Panc1 (cell line): Measurements from ENCODE around the gene SDK1. TPM values are rescaled to one million over a fixed set of nuclear protein-coding genes. Genes with fewer than 3 reads are reported as not detected.

Experiments
- ATAC-seq: fragments of 200-7000 bp; cut with Tn5 transposase; 2 replicates; pipeline ENCODE4 v1.9.1; 2020; ENCODE audit warnings: mild to moderate bottlenecking, moderate library complexity
- BruUV-seq: library from RNA; stranded (reverse); fragments of 400-500 nt; replicated peaks from 2 replicates; lab custom pipeline; 2021; lab: Mats Ljungman, UMichigan
- CTCF ChIA-PET: fragments of 300-600 bp; sonication (Branson Sonifier 250); formaldehyde crosslinking; loops from one replicate; lab custom pipeline; 2022; ENCODE audit warnings: antibody characterized with exemption; lab: Charles Lee
- POLR2A ChIA-PET: fragments of 300-600 bp; sonication (Branson Sonifier 250); formaldehyde crosslinking; loops from one replicate; lab custom pipeline; 2022; ENCODE audit warnings: antibody characterized with exemption; lab: Charles Lee
- DNase-seq: peaks from one replicate; pipeline ENCODE4 v3.0.0-alpha.2; 2010; ENCODE audit warnings: low read depth, low spot score
- H3K27ac ChIP-seq: 2 replicates; pipeline ENCODE4 v1.5.1; 2011; ENCODE audit warnings: mild to moderate bottlenecking, low read length, inconsistent platforms
- H3K27me3 ChIP-seq: fragments of 200-500 bp; sonication (Bioruptor generic); 2 replicates; pipeline ENCODE4 v1.6.0; 2014; ENCODE audit warnings: low read length, inconsistent platforms; ENCODE audit not compliant: control insufficient read depth, insufficient read depth
- H3K36me3 ChIP-seq: fragments of 200-500 bp; sonication (Bioruptor generic); 2 replicates; pipeline ENCODE4 v1.5.1; 2014; ENCODE audit warnings: inconsistent platforms, mild to moderate bottlenecking, low read length, moderate library complexity; ENCODE audit not compliant: control insufficient read depth, insufficient read depth
- H3K4me1 ChIP-seq: 2 replicates; pipeline ENCODE4 v1.5.1; 2011; ENCODE audit warnings: inconsistent platforms, mild to moderate bottlenecking, low read length, moderate library complexity; ENCODE audit not compliant: control insufficient read depth, insufficient read depth
- H3K4me3 ChIP-seq, 2 experiments: 2 replicates each; pipeline ENCODE4 v1.5.1; 2011 to 2012; ENCODE audit warnings: low read depth in 2 of 2, low read length in 2 of 2, mild to moderate bottlenecking in 2 of 2, inconsistent platforms in 1 of 2, moderate library complexity in 1 of 2
- H3K9me3 ChIP-seq: fragments of 200-500 bp; sonication (Bioruptor generic); 2 replicates; pipeline ENCODE4 v1.5.1; 2014; ENCODE audit warnings: low read depth, mild to moderate bottlenecking, inconsistent platforms, low read length, moderate library complexity; ENCODE audit not compliant: control insufficient read depth, insufficient read depth
- CTCF ChIP-seq: fragments of 450-650 bp; IDR thresholded peaks from 2 replicates; pipeline ENCODE4 v1.5.1; 2017; ENCODE audit warnings: mild to moderate bottlenecking
- POLR2AphosphoS5 ChIP-seq: IDR thresholded peaks from 2 replicates; pipeline ENCODE4 v1.6.1; 2012; ENCODE audit warnings: mild to moderate bottlenecking, low read depth, low read length, moderate library complexity
- REST ChIP-seq, 2 experiments: IDR thresholded peaks; 2 replicates each; pipeline ENCODE4 v1.6.1; 2011 to 2012; ENCODE audit warnings: low read depth in 2 of 2, control low read depth in 1 of 2, low read length in 1 of 2, mild to moderate bottlenecking in 1 of 2, moderate library complexity in 1 of 2; ENCODE audit not compliant: insufficient read depth in 1 of 2
- SIN3A ChIP-seq: IDR thresholded peaks from 2 replicates; pipeline ENCODE4 v1.6.1; 2012; ENCODE audit warnings: low read depth, mild to moderate bottlenecking, low read length, moderate library complexity, borderline replicate concordance; ENCODE audit not compliant: insufficient read depth
- TCF7L2 ChIP-seq: IDR thresholded peaks from 2 replicates; pipeline ENCODE4 v1.6.1; 2011; ENCODE audit warnings: mild to moderate bottlenecking, low read depth, low read length, inconsistent platforms
- in situ Hi-C: cut with HindIII; loops from 2 replicates; pipeline ENCODE4 v1.10.0; 2016; ENCODE audit warnings: low sequenced_read_pairs, low pct_unique_long_range_greater_than_20kb
- intact Hi-C: fragments of 100-400 bp; cut with micrococcal nuclease; formaldehyde crosslinking; loops from one replicate; pipeline ENCODE4 v1.10.0; 2022; ENCODE audit not compliant: unreplicated experiment
- total RNA-seq: library from RNA; stranded (reverse); gene quantifications from one replicate; pipeline ENCODE4 v1.2.1, GENCODE V29; 2021; ENCODE audit not compliant: unreplicated experiment

SDK1 gene
- total RNA-seq, 1 experiment from 2014 or later, result 47.4 TPM

- POLR2A ChIA-PET, result no interaction called here
- DNase-seq, result no peak
- Histone ChIP-seq H3K27ac (no peak overlapping the region), H3K9me3 (no peaks in the 10 kb centered on the region), H3K4me1 (no peaks in the 10 kb centered on the region), H3K4me3 (no peak overlapping the region), H3K36me3 (no peaks in the 10 kb centered on the region), H3K27me3 (no peaks in the 10 kb centered on the region)
- no peak for ATAC-seq
- TF ChIP-seq SIN3A, result no peak
- in situ Hi-C loops, result no loop called here
- CTCF ChIA-PET, result no interaction called here
- intact Hi-C loops, result no loop called here
- BruUV-seq, result no TSS peak
Measured at GRCh38 chr7:4238861-4239260, 937.8 kb downstream of the SDK1 start.

GRCh38 chr7:4240042-4240441 is 939.0 kb downstream of the SDK1 start:
- intact Hi-C loops (no loop called here), in situ Hi-C loops (no loop called here)
- no peaks in the 10 kb centered on the region for H3K9me3 ChIP-seq
- no peaks in the 10 kb centered on the region for H3K36me3 ChIP-seq
- no peaks in the 10 kb centered on the region for H3K27me3 ChIP-seq
- no TSS peak for BruUV-seq
- CTCF ChIA-PET, result no interaction called here
- H3K27ac ChIP-seq, result no peak overlapping the region
- ATAC-seq (no peak), DNase-seq (no peak)
- POLR2A ChIA-PET, result no interaction called here
- H3K4me3 ChIP-seq, result no peak overlapping the region
- no peaks in the 10 kb centered on the region for H3K4me1 ChIP-seq
- TF ChIP-seq CTCF, result no peak
- no peak for TF ChIP-seq POLR2AphosphoS5
- no peak for TF ChIP-seq REST (IDR thresholded peaks at IDR 0.05; ENCODE audit: insufficient read depth in 1 of 2, low read depth in 2 of 2, low read length in 1 of 2)
- no peak for TF ChIP-seq TCF7L2
- TF ChIP-seq SIN3A, result no peak

GRCh38 chr7:4240520-4241303 is 939.7 kb downstream of the SDK1 start:
- no TSS peak for BruUV-seq
- POLR2A ChIA-PET, result no interaction called here
- DNase-seq (no peak), ATAC-seq (no peak)
- Histone ChIP-seq H3K4me3 (no peak overlapping the region), H3K27me3 (no peaks in the 10 kb centered on the region), H3K4me1 (no peaks in the 10 kb centered on the region), H3K9me3 (no peaks in the 10 kb centered on the region), H3K36me3 (no peaks in the 10 kb centered on the region), H3K27ac (no peak overlapping the region)
- CTCF ChIA-PET, result no interaction called here
- no peak for TF ChIP-seq TCF7L2
- no peak for TF ChIP-seq SIN3A
- no peak for TF ChIP-seq POLR2AphosphoS5
- no peak for TF ChIP-seq CTCF
- no peak for TF ChIP-seq REST (IDR thresholded peaks at IDR 0.05; ENCODE audit: insufficient read depth in 1 of 2, low read depth in 2 of 2, low read length in 1 of 2)
- in situ Hi-C loops, result no loop called here
- intact Hi-C loops, result no loop called here
